ACHN (cell line): ENCODE data around the gene ETV4.
A peak's percentile ranks its signal among the peaks of the same experiment; 100 is the strongest.

ENCODE experiments used
- DNase-seq: peaks from one replicate; pipeline ENCODE4 v3.0.0-alpha.2; 2015
- in situ Hi-C: cut with HindIII; loops from 2 replicates; pipeline ENCODE4 v1.10.0; 2017; ENCODE audit warnings: low sequenced_read_pairs, low pct_ligation_motif_present, low pct_unique_long_range_greater_than_20kb

ETV4 gene

DNA sequence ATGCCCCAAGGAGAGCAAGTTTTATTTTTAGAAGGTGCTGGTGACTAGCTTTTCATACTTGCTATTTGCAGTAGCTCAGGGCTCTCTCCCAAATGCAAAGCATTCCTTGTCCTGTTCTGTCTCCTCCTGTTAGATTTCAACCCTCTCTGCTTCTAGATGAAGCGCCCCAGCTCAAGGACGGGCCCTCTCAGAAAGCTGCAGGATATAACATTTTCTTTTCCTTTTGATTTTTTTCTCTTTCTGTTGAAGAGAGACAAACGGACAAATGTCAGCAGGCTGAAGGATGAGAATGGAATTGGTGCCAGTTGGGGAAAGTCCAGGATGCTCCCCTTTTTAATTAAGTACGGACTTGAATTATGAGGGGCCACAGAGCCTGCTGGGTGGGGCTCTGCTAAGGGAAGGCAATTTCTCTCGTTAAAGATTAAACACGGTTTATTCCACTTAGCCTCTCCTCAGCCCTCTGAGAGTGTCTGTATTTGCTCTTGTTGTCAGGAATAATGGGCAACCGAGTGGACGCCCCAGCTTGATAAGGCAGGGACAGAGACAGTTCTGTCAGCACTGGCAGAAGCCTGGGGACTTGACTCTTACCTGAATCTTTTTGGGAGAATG, 6.2 kb upstream of the ETV4 start:
- in situ Hi-C loops: loop anchor here (25.0 kb wide), 1 partner anchor 110 kb away; the partner anchor contains the start of gene MEOX1
- no peak for DNase-seq

DNA sequence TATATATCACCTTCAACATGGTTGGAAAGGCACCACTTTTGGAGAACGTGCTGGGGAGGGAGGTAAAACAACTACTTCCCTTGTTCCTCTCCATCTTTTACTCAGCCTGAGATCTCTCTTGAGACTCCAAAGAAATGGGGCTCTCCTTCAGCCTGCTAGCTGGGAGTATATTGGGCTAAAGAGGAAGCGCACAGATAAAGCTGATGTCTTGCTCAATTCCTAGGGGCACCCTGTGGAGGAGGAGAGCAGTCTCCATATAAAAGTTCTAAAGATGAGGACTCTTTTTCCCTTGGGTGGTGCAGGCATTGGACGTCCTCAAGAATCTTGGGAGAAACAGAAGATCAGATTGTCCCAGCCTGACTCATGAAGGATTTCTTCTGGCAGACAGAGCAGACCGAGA, 4.6 kb upstream of the ETV4 start:
- in situ Hi-C loops: loop anchor here (25.0 kb wide), 1 partner anchor 112 kb away; the partner anchor contains the start of gene MEOX1
- DNase-seq: no peak

DNA sequence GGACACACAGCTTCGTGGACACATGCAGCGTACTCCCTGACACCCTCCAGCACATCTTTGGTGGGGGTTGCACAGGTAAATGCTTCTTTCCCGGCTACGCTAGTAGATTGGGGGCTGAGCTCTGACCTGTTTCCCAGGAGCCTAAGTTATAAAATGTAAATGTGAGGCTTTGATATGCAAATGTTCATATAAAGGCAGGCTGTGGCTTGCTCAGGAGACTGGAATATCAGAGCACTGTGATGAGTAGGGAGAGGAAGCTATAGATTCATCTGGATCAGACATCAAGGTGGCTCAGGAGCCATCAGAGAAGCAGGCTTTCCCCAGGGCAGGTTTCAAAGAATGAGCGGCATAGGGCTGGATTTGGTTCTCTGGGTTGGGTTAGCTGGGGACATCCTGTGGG, 3.4 kb upstream of the ETV4 start:
- in situ Hi-C loops: no loop called here

DNA sequence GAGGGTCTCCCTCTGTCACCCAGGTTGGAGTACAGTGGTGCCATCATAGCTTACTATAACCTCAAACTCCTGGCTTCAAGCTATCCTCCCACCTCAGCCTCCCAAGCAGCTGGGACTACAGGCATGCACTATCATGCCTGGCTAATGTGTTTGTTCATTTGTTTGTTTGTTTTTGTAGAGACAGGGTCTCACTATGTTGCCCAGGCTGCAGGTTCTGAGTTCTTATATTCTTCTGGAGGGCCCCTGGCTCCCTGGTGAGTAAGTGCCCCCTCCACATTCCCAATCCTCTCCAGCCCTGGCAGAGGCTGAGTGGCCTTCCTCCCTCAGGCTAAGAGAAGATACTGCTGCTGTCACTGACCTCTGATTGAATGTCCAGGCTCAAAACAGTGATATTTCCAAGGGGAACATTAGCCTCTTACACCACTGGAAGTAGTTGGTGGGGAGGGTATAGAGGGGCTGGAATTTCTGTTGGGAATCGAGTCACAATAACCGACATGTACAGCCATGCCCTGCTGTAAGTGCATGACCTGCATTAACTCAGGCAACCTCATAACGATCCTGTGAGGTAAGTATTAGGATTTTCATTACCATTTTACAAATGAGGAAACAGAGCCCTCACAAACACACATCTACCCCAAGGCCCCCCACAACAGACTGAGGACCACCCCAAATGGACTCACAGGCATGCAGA, 2.7 kb upstream of the ETV4 start:
- DNase-seq: no peak
- in situ Hi-C loops: no loop called here

More for the DNA sequence above, 3.4 kb upstream of the ETV4 start:
- DNase-seq: no peak

DNA sequence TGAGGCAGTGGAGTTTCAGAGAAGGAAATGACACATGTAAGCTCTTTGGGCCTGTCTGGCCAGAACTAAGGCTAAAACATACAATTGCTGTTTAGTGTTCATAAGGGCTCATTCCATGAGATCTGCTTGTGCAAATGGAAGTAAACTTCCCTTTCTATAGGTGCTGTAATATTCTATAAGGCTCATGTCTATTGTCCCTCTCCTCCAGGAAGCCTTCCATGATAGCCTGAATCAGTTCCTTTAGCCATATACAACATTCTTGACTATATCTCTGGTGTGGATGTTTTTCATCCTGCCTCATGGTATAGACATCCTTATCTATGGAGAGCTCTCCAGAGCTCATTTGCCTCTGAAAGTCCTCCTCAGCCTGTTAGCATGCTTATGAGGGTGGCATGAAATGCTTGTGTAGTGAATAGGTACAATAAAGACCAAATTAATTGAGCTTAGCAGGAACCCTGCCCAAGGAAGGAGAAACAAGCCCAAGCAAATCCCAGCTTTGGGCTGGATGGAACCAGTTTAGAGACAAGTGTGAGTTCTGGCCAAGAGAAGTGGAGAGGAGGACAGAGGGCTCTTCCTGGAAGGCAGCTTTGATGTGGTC, 1.6 kb upstream of the ETV4 start:
- in situ Hi-C loops: no loop called here

DNA sequence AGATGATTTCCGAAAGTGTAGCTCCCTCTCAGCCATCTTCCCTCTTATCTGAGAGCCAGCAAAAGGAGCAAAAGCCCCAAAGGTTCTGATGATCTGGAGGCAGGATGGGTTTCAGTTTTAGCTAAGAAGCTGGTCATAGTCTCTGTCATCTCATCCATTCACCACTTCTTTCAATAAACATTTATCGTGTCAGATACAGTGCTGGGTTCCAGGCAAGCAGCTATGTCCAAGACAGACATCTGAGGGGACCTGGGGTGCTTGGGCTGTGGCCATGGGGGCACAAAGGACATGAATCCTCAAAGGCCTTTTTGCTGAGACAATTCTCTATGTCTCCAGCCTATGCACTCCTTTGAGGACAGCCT, 1.0 kb upstream of the ETV4 start:
- in situ Hi-C loops: no loop called here

More for the DNA sequence above, 1.6 kb upstream of the ETV4 start:
- DNase-seq: no peak

DNA sequence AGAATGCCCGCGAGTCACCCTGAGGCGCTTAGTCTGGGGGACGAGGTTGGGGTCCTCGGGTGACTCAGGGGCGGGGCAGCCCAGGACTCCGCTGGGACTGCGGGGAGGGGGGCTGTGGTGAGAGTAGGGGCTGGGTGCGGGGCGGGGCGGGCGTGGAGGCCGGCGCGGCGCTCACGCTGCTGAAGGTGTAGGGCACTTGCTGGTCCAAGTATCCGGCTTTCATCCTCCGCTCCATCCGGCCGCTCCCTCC, 832 bp downstream of the ETV4 start:
- in situ Hi-C loops: no loop called here
- DNase-seq: no peak

More for the DNA sequence above, 1.0 kb upstream of the ETV4 start:
- DNase-seq: no peak

DNA sequence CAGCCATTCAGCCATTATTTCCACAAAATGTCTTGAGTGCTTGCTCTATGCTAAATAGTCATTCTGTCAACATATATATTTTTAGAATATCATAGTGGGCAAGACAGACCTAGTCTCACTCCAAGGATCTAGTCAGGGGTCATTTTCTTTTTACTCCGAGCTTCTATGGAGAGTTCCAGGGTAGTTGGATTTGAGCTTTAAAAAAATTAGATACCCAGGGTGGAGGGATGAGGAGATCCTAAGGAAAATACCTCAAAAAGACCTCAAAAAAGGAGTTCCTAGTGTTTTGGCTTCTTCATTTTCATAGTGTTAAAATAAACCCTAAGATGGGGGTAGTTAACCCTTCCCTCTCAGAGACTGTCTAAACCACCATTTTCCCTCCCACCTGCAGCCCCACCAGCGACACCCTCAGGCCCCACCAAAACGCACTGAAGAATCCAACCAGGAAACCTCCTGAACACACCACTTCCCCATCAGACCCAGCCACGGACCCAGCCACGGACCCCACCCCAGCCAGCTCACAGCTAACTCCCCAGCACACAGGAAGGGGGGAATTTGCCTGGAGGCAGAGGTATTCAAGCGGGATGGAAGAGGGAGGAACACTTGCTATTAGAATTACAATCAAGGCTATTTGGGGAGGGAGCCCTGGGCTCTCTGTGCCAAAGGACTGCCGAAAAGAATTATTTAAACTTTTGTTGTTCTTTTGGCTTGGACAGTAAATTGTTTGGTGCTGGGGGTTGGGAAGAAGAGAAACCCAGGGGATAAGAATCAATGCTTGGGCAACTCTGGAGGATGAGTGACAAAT, 2.2 kb downstream of the ETV4 start:
- no peak for DNase-seq
- in situ Hi-C loops: no loop called here

DNA sequence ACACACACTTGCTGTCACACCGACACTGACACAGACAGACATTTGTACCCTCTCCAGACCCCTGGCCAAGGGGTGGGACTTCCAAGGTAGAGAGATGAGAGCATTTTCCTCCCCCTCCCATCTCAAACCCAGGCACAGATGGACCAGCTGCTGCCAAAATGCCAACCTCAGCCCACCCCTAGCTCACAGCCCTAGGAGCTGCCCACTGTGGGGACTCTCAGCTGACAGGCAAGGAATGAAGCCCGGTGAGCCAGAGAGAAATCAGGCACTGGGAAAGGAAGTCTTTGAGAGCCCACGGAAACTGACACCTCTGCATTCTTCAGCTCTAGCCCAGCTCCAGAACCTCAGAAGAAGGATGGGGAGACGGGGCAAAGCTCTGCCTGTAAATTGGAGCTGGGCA, 2.8 kb downstream of the ETV4 start:
- in situ Hi-C loops: no loop called here
- no peak for DNase-seq

DNA sequence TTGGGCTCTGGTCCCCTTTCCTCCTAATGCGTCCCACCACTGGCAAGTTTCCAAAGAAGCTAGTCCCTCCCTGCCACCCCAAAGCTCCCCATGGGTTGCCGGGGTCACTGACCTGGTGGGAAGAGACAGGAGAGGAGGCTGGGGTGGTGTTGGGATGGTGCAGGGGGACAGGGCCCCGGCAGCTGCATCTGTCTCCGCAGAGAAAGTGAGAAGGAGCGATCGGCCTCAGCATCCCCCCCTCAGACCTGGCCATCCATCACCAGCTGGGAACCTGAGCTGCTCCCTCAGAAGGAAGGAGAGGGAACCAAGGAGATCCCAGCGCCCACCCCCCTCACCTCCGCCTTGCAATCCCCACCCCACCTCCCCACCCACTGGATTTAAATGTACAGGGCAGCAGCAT, 3.3 kb downstream of the ETV4 start:
- in situ Hi-C loops: no loop called here
- no peak for DNase-seq

DNA sequence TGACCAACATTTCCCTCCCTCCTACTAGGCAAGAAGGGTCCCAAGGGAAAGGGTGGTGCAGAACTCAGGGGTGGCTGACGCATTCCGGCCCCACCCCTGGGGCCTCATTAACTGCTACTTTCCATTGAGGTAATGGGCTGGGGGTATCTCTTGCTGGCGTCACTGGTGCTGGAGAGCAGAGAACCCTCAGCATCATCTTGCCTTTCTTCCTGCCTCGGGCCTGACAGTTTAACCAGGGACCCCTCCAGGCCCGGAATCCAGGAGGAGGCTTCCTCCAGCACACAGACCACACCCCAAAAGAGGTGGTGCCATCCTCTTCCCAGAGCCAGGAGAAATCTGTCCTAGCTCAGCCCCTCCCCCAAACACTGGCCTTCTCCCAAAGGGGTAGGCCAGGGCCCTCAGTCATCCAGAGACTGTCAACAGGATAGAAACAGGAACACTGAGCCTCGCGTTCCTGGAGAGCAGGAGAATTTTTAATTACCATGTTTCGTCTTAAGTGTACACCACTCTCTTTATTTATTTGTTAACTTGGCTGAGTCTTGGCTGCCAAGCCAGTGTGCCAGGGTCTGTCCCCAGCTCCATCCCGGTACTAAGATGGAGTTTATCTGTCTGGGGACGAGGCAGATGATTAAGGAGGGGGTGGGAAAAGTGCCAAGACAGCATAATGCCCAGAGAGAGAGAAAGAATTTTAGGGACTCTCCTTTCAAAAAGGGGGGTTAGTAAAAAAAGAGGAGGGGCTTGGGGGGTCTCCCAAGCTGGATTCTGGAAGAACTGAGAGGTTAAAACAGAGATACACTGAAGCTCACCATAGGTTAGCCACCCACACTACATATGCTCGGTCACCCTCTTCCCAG, 5.1 kb downstream of the ETV4 start:
- in situ Hi-C loops: no loop called here
- no peak for DNase-seq

DNA sequence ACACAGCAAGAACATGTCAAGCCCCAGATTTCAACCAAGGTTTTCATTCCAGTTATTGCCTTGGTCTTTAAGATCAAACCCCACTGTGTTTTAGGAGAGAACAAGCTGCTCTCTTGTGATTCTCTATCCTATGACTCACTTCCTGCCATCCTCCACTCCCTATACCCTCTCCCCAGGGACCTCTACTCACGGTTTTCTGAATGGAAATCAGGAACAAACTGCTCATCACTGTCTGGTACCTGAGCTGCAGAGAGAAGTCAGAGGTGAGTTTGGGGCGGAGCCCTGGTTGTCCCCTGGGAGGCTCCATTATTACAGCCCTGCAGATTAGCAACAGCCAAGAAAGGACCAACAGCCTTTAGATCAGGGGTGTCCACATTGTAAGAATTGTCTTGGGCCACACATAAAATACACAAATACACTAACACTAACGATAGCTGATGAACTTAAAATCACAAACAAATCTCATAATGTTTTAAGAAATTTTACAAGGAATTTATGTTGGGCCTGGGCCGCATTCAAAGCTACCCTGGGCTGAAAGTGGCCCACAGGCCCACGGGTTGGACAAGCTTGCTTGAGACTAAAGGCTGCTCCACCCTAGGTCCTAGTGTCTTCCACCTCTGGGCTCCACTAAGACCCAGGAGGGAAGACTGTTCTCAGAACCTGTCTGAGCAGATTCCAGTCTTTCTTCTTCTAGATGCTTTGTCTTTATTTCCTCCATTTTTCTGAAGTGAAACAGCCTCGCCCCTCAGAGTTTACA, 9.7 kb downstream of the ETV4 start:
- DNase-seq: peak; percentile 40
- in situ Hi-C loops: no loop called here

DNA sequence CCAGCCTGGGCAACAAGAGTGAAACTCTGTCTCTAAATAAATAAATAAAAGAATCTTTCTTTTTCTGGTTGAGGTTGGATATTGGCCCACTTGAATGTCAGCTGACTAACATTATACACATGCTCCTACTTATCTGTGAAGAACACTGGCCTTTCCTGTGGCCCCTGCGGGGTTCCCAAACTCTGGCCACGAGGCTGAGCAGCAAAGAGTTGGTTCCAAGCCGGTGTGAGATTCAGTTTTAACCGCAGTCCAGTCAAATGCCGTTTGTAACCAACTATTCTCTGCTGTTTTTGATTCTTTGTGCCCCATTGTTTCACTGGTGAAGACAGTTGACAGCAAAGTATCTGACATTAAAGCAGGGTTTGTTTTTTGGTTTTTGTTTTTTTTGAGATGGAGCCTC, 11.2 kb downstream of the ETV4 start:
- in situ Hi-C loops: no loop called here

DNA sequence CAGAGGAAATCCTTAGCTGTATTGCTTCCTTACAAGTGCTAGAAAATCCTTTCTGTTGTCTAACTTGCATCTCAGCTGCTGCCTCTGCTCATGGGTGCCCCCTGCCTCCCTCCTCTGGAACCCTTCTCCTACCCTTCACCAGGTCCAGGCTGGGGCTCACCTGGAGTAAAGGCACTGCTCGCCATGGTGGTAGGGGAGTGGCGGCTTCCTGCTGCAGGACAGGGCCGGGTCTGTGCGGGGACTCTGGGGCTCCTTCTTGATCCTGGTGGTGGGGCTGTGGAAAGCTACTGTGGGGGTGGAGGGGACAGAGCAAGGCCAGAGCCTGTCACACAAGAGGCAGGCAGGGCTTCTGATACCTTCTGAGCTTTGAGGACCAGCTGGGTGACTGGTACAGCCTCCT, 12.4 kb downstream of the ETV4 start:
- DNase-seq: no peak
- in situ Hi-C loops: no loop called here

More for the DNA sequence above, 11.2 kb downstream of the ETV4 start:
- no peak for DNase-seq

DNA sequence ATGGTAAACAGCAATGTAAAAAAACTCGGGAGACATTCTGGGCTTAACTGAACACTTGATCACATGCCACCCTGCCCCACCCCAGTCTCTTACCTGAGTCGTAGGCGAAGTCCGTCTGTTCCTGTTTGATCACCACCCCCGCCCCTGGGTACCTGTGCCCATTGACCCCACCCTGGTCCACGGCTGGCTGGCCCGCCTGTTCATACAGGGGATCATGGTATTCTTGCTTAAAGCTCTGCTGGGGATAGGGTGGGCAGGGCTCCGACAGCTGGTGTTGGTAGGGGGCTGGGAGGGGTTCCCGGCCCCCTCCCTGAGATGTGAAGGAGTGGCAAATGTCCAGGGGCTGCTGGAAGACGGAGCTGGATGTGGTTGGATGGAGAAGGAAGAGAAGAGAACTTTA, 13.6 kb downstream of the ETV4 start:
- no peak for DNase-seq
- in situ Hi-C loops: no loop called here

DNA sequence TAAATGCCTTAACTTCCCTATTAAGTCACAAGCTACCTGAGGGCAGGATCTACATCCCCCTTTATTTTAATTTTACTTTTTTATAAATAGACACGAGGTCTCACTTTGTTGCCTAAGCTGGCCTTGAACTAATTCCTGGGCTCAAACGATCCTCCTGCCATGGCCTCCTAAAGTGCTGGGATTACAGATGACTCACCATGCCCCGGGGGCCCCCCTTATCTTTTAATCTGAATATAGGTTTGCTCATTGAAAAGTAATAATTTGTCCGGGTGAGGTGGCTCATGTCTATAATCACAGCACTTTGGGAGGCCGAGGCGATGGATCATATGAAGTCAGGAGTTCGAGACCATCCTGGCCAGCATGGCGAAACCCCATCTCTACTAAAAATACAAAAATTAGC, 14.2 kb downstream of the ETV4 start:
- in situ Hi-C loops: no loop called here
- no peak for DNase-seq

DNA sequence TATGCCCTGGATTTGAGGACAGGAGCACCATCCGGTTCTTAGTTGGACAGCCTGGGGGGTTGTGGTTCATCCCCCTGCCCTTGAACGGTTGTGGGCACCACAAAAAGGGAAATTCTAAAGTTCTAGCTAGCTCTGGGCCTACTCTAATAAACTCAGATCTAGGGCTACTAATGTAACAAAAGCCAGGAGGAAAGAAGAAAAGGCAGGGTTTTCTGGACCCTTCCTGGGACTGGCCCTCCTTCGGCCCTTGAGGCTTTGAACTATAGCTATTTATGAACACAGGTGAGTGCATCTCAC, 15.1 kb downstream of the ETV4 start:
- in situ Hi-C loops: no loop called here
- no peak for DNase-seq
